GM12878 (cell line): ENCODE measurements around the gene VPS26A. TPM values are rescaled to one million over a fixed set of nuclear protein-coding genes. Genes with fewer than 3 reads are reported as not detected.

ENCODE experiments used
- BHLHE40 ChIP-seq, 2 experiments: fragments of 450-650 bp in 1 of 2; IDR thresholded peaks; 2 replicates each; pipeline ENCODE4 v1.6.1; 2011 to 2017; ENCODE audit warnings: low read depth in 2 of 2, borderline replicate concordance in 1 of 2, improper control_type of control experiment in 1 of 2, low read length in 1 of 2, mild to moderate bottlenecking in 1 of 2
- CREB1 ChIP-seq: IDR thresholded peaks from 2 replicates; pipeline ENCODE4 v1.6.1; 2012; ENCODE audit warnings: low read depth, mild to moderate bottlenecking, inconsistent platforms
- DPF2 ChIP-seq: fragments of 450-650 bp; IDR thresholded peaks from 2 replicates; pipeline ENCODE4 v1.6.1; 2017; ENCODE audit warnings: mild to moderate bottlenecking
- E2F4 ChIP-seq: IDR thresholded peaks from 2 replicates; pipeline ENCODE4 v1.6.1; 2012; ENCODE audit warnings: low read depth, low read length, improper control_type of control experiment
- EGR1 ChIP-seq, 2 experiments: IDR thresholded peaks; 1 replicate in 1 of 2; 2 replicates in 1 of 2; pipeline ENCODE4 v1.6.1; 2011 to 2012; ENCODE audit warnings: low read depth in 2 of 2, low read length in 2 of 2, borderline replicate concordance in 1 of 2, mild to moderate bottlenecking in 1 of 2, moderate library complexity in 1 of 2
- HDAC2 ChIP-seq: fragments of 200-600 bp; sonication (generic); IDR thresholded peaks from 2 replicates; pipeline ENCODE4 v1.6.1; 2017
- IKZF1 ChIP-seq: fragments of 450-650 bp; conservative IDR thresholded peaks from 2 replicates; pipeline ENCODE4 v1.6.1; 2017; ENCODE audit warnings: antibody characterized with exemption, mild to moderate bottlenecking
- IRF4 ChIP-seq: IDR thresholded peaks from 2 replicates; pipeline ENCODE4 v1.6.1; 2011; ENCODE audit warnings: low read depth, low read length
- MLLT1 ChIP-seq: fragments of 450-650 bp; IDR thresholded peaks from 2 replicates; pipeline ENCODE4 v1.6.1; 2016; ENCODE audit warnings: mild to moderate bottlenecking
- MTA2 ChIP-seq: fragments of 450-650 bp; IDR thresholded peaks from 2 replicates; pipeline ENCODE4 v1.6.1; 2016; ENCODE audit warnings: low read depth, mild to moderate bottlenecking, moderate library complexity
- RB1 ChIP-seq: fragments of 450-650 bp; formaldehyde crosslinking; IDR thresholded peaks from 2 replicates; pipeline ENCODE4 v1.6.1; 2017; ENCODE audit warnings: mild to moderate bottlenecking, borderline replicate concordance
- RUNX3 ChIP-seq: IDR thresholded peaks from 2 replicates; pipeline ENCODE4 v1.6.1; 2012; ENCODE audit warnings: low read length, inconsistent platforms
- SMARCA5 ChIP-seq: fragments of 450-650 bp; IDR thresholded peaks from 2 replicates; pipeline ENCODE4 v1.6.1; 2017; ENCODE audit warnings: mild to moderate bottlenecking
- SMC3 ChIP-seq: IDR thresholded peaks from 2 replicates; pipeline ENCODE4 v1.6.1; 2011; ENCODE audit warnings: low read length, improper control_type of control experiment, borderline replicate concordance
- YY1 ChIP-seq: IDR thresholded peaks from 2 replicates; pipeline ENCODE4 v1.6.1; 2011; ENCODE audit warnings: low read depth, mild to moderate bottlenecking, low read length
- ZBTB40 ChIP-seq: fragments of 450-650 bp; IDR thresholded peaks from 2 replicates; pipeline ENCODE4 v1.6.1; 2016; ENCODE audit warnings: mild to moderate bottlenecking, moderate library complexity, borderline replicate concordance
- ZNF24 ChIP-seq: fragments of 450-650 bp; IDR thresholded peaks from 2 replicates; pipeline ENCODE4 v1.6.1; 2017; ENCODE audit warnings: antibody characterized with exemption, mild to moderate bottlenecking
- polyA plus RNA-seq, 11 experiments: library from polyadenylated mRNA; depleted of rRNA in 4 of 11; unstranded in 6 of 11; stranded (reverse) in 5 of 11; fragments of >200 nt; fragmentation: Nextera tagmentation in 4 of 11; fragmentation: Illumina TruSeq in 1 of 11; extraction: Ambion mirVana in 4 of 11; extraction: Trizol in 1 of 11; gene quantifications; 1 replicate in 1 of 11; 2 replicates in 10 of 11; pipeline versions ENCODE4 v1.2.1 to v1.2.3, GENCODE V29; 2011 to 2016; ENCODE audit warnings: inconsistent platforms in 2 of 11, missing spikeins in 2 of 11, low read depth in 1 of 11
- total RNA-seq, 4 experiments: library from RNA; depleted of rRNA in 3 of 4; stranded (reverse); fragments of >200 nt in 3 of 4; fragmentation: Illumina TruSeq in 1 of 4; extraction: Trizol in 1 of 4; gene quantifications; 2 replicates each; pipeline versions ENCODE4 v1.2.1 to v1.2.3, GENCODE V29; 2013 to 2021
- TF ChIP-seq, protein P1 (sequence below): IDR thresholded peaks from 2 replicates; pipeline ENCODE4 v1.6.1; 2012; ENCODE audit warnings: low read length, inconsistent platforms
- TF ChIP-seq, protein P2 (sequence below): fragments of 150-350 bp; IDR thresholded peaks from 2 replicates; pipeline ENCODE4 v1.6.1; 2014; ENCODE audit warnings: mild to moderate bottlenecking, low read depth, low read length

The VPS26A gene
- total and polyA plus RNA-seq, 10 of the 15 experiments (the other 5 are each of a cell fraction or from before 2014, with no cell fraction given) = 16.8 to 72.3 (median 26.8) TPM

DNA sequence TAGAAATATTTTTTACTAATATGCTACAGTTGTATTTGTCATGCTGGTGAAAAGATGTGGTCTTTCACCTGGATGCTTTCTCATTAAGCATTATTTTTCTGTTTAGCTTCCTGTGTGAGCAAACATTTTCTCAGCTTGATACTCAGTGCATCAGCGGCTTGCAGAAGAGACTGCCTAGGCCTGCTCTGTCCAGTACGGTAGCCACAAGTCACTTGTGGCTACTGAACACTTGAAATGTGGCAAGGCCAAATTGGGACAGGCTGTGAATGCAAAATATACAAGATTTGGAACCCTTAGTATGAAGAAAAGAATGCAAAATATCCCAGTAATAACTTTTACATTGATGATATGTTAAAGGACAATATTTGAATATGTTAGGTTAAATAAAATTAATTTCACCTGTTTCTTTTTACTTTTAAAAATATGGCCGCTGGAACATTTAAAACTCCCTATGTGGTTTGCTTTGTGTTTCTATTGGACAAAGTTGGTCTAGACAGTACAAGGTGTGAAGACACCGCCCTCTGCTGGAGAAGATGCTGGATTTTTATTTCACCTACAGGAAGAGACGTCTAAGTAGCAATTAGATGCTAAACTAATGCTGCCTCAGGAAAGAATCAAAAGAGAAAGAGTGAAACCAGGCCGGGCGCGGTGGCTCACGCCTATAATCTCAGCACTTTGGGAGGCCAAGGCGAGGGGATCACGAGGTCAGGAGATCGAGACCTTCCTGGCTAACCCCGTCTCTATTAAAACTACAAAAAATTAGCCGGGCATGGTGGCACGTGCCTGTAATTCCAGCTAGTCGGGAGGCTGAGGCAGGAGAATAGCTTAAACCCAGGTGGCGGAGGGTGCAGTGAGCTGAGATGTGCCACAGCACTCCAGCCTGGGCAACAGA lies 30.8 kb upstream of the VPS26A start (continued):
- peak; percentile 51 for TF ChIP-seq CREB1
- TF ChIP-seq SMARCA5 = peak; percentile 49
- TF ChIP-seq IRF4 = no peak
- TF ChIP-seq RB1 = 0 out of 2 replicates have a peak, but pooled peaks have one; percentile 28
- TF ChIP-seq, protein P1, sequence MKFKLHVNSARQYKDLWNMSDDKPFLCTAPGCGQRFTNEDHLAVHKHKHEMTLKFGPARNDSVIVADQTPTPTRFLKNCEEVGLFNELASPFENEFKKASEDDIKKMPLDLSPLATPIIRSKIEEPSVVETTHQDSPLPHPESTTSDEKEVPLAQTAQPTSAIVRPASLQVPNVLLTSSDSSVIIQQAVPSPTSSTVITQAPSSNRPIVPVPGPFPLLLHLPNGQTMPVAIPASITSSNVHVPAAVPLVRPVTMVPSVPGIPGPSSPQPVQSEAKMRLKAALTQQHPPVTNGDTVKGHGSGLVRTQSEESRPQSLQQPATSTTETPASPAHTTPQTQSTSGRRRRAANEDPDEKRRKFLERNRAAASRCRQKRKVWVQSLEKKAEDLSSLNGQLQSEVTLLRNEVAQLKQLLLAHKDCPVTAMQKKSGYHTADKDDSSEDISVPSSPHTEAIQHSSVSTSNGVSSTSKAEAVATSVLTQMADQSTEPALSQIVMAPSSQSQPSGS = peak; percentile 33; the same call in 1 of the 2 replicates
- TF ChIP-seq MLLT1 = peak; percentile 76
- TF ChIP-seq EGR1 (IDR thresholded peaks at IDR 0.05; ENCODE audit: borderline replicate concordance in 1 of 2, low read depth in 2 of 2, low read length in 2 of 2) = no peak
- peak; percentile 70; the same call in 1 of the 2 replicates for TF ChIP-seq SMC3
- TF ChIP-seq, protein P2, sequence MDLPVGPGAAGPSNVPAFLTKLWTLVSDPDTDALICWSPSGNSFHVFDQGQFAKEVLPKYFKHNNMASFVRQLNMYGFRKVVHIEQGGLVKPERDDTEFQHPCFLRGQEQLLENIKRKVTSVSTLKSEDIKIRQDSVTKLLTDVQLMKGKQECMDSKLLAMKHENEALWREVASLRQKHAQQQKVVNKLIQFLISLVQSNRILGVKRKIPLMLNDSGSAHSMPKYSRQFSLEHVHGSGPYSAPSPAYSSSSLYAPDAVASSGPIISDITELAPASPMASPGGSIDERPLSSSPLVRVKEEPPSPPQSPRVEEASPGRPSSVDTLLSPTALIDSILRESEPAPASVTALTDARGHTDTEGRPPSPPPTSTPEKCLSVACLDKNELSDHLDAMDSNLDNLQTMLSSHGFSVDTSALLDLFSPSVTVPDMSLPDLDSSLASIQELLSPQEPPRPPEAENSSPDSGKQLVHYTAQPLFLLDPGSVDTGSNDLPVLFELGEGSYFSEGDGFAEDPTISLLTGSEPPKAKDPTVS = no peak
- no peak for TF ChIP-seq ZBTB40
- 0 out of 2 replicates have a peak, but pooled peaks have one; percentile 22 for TF ChIP-seq E2F4
- TF ChIP-seq RUNX3 = peak; percentile 82
- TF ChIP-seq YY1 = peak; percentile 87
- TF ChIP-seq HDAC2 = no peak
- peak; percentile 41; the same call in 1 of the 2 replicates for TF ChIP-seq MTA2
- peak; percentile 28 to 68; a peak in 3 of 4 replicates for TF ChIP-seq BHLHE40 (IDR thresholded peaks at IDR 0.05; ENCODE audit: borderline replicate concordance in 1 of 2, low read depth in 2 of 2, low read length in 1 of 2)
- 0 out of 2 replicates have a peak, but pooled peaks have one; percentile 13 for TF ChIP-seq ZNF24
- no peak for TF ChIP-seq DPF2
- peak; percentile 60; the same call in 1 of the 2 replicates for TF ChIP-seq IKZF1
